ENCODE measurements around the gene AGA. TPM values are rescaled to one million over a fixed set of nuclear protein-coding genes. Genes with fewer than 3 reads are reported as not detected.

The AGA gene
- total RNA-seq, 1 experiment from 2014 or later = 7.6 TPM

DNA sequence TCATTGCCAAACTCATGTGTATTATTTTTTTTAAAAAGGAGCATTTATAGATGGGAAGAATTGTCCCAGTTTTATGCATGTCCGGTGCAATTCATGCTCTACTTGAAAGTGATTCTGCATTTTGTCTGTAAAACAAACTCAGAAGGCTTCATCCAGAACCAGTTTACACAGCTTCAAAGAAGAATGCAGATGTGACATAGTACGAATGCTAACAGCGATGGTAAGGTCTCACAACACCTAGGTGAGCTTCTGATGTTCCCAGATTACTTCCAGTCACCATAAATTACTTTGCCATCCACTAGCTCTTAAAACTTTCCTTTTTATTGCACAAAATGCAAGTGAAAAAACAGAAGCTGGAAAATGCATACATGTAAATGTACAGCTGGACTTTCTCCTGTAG is 41.5 kb upstream of the AGA start:
- peaks cover 0 to 9% of the 10 kb centered on the region in 2 experiments; a peak in 1 of 4 replicates for H3K4me1 ChIP-seq (ENCODE audit: control insufficient read depth in 1 of 2, insufficient read depth in 2 of 2, low read length in 2 of 2)
- H3K9ac ChIP-seq (ENCODE audit: low read length) = no peak overlapping the region
- no peaks in the 10 kb centered on the region for H3K36me3 ChIP-seq (ENCODE audit: control insufficient read depth in 1 of 2, insufficient read depth in 2 of 2, low read length in 2 of 2)
- H3K27me3 ChIP-seq (ENCODE audit: insufficient read depth, low read length) = no peaks in the 10 kb centered on the region
- no peaks in the 10 kb centered on the region for H4K20me1 ChIP-seq (ENCODE audit: insufficient read depth)
- no TSS peak for BruUV-seq (replicated peaks)
- TF ChIP-seq TCF7L2 (IDR thresholded peaks at IDR 0.05; ENCODE audit: borderline replicate concordance, extremely low read depth, insufficient read depth, insufficient read length) (no peak), JUND (IDR thresholded peaks at IDR 0.05) (no peak), CBX3 (IDR thresholded peaks at IDR 0.05; ENCODE audit: low read depth) (no peak), POLR2AphosphoS5 (IDR thresholded peaks at IDR 0.05; ENCODE audit: low read depth, low read length) (no peak), FOSL1 (IDR thresholded peaks at IDR 0.05; ENCODE audit: low read depth) (no peak), SRF (IDR thresholded peaks at IDR 0.05; ENCODE audit: low read depth) (no peak), RAD21 (IDR thresholded peaks at IDR 0.05; ENCODE audit: low read depth) (no peak), EZH2 (IDR thresholded peaks at IDR 0.05) (no peak), EGR1 (IDR thresholded peaks at IDR 0.05; ENCODE audit: low read depth) (no peak), ZNF274 (IDR thresholded peaks at IDR 0.05; ENCODE audit: low read depth, low read length) (no peak), ZFX (IDR thresholded peaks at IDR 0.05) (no peak), SP1 (IDR thresholded peaks at IDR 0.05; ENCODE audit: low read depth) (no peak), CEBPB (IDR thresholded peaks at IDR 0.05; ENCODE audit: low read depth) (no peak), EZH2phosphoT487 (IDR thresholded peaks at IDR 0.05; ENCODE audit: borderline replicate concordance) (no peak), SIN3A (IDR thresholded peaks at IDR 0.05; ENCODE audit: low read depth) (no peak)
- TF ChIP-seq, protein P1, sequence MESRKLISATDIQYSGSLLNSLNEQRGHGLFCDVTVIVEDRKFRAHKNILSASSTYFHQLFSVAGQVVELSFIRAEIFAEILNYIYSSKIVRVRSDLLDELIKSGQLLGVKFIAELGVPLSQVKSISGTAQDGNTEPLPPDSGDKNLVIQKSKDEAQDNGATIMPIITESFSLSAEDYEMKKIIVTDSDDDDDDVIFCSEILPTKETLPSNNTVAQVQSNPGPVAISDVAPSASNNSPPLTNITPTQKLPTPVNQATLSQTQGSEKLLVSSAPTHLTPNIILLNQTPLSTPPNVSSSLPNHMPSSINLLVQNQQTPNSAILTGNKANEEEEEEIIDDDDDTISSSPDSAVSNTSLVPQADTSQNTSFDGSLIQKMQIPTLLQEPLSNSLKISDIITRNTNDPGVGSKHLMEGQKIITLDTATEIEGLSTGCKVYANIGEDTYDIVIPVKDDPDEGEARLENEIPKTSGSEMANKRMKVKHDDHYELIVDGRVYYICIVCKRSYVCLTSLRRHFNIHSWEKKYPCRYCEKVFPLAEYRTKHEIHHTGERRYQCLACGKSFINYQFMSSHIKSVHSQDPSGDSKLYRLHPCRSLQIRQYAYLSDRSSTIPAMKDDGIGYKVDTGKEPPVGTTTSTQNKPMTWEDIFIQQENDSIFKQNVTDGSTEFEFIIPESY (IDR thresholded peaks at IDR 0.05; ENCODE audit: extremely low read depth, insufficient replicate concordance, low read length) = no peak
- TF ChIP-seq, protein P2, sequence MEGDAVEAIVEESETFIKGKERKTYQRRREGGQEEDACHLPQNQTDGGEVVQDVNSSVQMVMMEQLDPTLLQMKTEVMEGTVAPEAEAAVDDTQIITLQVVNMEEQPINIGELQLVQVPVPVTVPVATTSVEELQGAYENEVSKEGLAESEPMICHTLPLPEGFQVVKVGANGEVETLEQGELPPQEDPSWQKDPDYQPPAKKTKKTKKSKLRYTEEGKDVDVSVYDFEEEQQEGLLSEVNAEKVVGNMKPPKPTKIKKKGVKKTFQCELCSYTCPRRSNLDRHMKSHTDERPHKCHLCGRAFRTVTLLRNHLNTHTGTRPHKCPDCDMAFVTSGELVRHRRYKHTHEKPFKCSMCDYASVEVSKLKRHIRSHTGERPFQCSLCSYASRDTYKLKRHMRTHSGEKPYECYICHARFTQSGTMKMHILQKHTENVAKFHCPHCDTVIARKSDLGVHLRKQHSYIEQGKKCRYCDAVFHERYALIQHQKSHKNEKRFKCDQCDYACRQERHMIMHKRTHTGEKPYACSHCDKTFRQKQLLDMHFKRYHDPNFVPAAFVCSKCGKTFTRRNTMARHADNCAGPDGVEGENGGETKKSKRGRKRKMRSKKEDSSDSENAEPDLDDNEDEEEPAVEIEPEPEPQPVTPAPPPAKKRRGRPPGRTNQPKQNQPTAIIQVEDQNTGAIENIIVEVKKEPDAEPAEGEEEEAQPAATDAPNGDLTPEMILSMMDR (IDR thresholded peaks at IDR 0.05 in 2 of 3, conservative IDR thresholded peaks at IDR 0.05 in 1 of 3; ENCODE audit: borderline replicate concordance in 1 of 3, insufficient read depth in 1 of 3, low read depth in 2 of 3, low read length in 2 of 3) = no peak
- TF ChIP-seq, protein P3, sequence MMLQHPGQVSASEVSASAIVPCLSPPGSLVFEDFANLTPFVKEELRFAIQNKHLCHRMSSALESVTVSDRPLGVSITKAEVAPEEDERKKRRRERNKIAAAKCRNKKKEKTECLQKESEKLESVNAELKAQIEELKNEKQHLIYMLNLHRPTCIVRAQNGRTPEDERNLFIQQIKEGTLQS (IDR thresholded peaks at IDR 0.05) = no peak
- intact Hi-C loops (cut with micrococcal nuclease) = no loop called here
- ChIA-PET POLR2A (no interaction called here), CTCF (no interaction called here), RAD21 (ENCODE audit: low non-redundant PET in 1 of 2, low total read pairs in 2 of 2, uncharacterized antibody in 2 of 2, unreplicated experiment in 2 of 2) (no interaction called here)
- H3K4me2 ChIP-seq (ENCODE audit: low read length) = no peak overlapping the region
- no peak for ATAC-seq
- no peak overlapping the region for H3K4me3 ChIP-seq (replicated peaks in 1 of 2; ENCODE audit: low read depth in 1 of 2, low read length in 2 of 2)
- H3K9me2 ChIP-seq (ENCODE audit: insufficient read depth) = no peaks in the 10 kb centered on the region
- H3K9me3 ChIP-seq (ENCODE audit: control insufficient read depth in 1 of 2, insufficient read depth in 1 of 2, low read depth in 1 of 2, low read length in 2 of 2) = no peaks in the 10 kb centered on the region
- H3K79me2 ChIP-seq (ENCODE audit: insufficient read depth, low read length) = no peaks in the 10 kb centered on the region
- H3K27ac ChIP-seq (ENCODE audit: low read depth, low read length) = no peak overlapping the region
- H2AFZ ChIP-seq (ENCODE audit: low read depth, low read length, poor library complexity, severe bottlenecking) = no peak overlapping the region
- no peak for DNase-seq (ENCODE audit: low read depth, low spot score)
